ENCODE data around the gene TTR. TPM values are rescaled to one million over a fixed set of nuclear protein-coding genes. Genes with fewer than 3 reads are reported as not detected.

TTR gene
- total and polyA plus RNA-seq, 2 of the 13 experiments (the other 11 are each of a cell fraction or from before 2014, with no cell fraction given), result 91.3 to 496 TPM

DNA sequence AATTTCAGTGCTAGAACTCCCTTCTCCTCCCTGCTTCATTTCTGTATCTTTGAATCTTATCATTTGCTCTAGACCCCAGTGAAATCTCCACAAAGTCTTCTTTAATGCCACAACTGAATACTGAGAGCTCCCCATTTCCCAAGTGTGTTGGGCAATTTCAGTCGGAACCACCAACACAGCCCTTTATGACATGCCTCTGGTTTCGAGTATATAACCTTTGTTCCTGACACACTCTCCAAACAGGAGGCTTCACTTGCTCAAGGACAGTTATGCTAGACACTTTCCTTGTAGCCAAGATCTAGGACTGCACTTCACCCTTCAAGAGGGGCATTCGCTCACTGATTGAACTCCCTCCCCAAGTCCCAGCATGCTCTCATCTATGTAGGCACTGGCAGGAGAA, 18.6 kb upstream of the TTR start (continued):
- TF ChIP-seq SOX6 (IDR thresholded peaks at IDR 0.05) (no peak), SOX6 (CRISPR knock-in tag; IDR thresholded peaks at IDR 0.05) (peak; percentile 28; the same call in 1 of the 2 replicates), TAF1 (CRISPR knock-in tag; IDR thresholded peaks at IDR 0.05) (no peak), FOXP1 (IDR thresholded peaks at IDR 0.05) (no peak), FOXP1 (CRISPR knock-in tag; IDR thresholded peaks at IDR 0.05) (peak; percentile 24; the same call in 1 of the 2 replicates), ZSCAN30 (CRISPR knock-in tag; IDR thresholded peaks at IDR 0.05) (no peak), CEBPG (CRISPR knock-in tag; IDR thresholded peaks at IDR 0.05) (peak; percentile 67), HNF4A (CRISPR knock-in tag; IDR thresholded peaks at IDR 0.05) (peak; percentile 60), CEBPB (IDR thresholded peaks at IDR 0.05; ENCODE audit: borderline replicate concordance, low read depth, low read length) (peak; percentile 81), ELF3 (CRISPR knock-in tag; IDR thresholded peaks at IDR 0.05) (0 out of 2 replicates have a peak, but pooled peaks have one; percentile 16), ARID5B (CRISPR knock-in tag; IDR thresholded peaks at IDR 0.05) (peak; percentile 57), TFDP1 (CRISPR knock-in tag; IDR thresholded peaks at IDR 0.05; ENCODE audit: borderline replicate concordance) (no peak), ZNF737 (CRISPR knock-in tag; IDR thresholded peaks at IDR 0.05; ENCODE audit: borderline replicate concordance) (no peak), MEIS2 (CRISPR knock-in tag; IDR thresholded peaks at IDR 0.05) (no peak), MZF1 (CRISPR knock-in tag; IDR thresholded peaks at IDR 0.05; ENCODE audit: borderline replicate concordance) (no peak), ZNF709 (CRISPR knock-in tag; IDR thresholded peaks at IDR 0.05) (no peak), ZNF264 (CRISPR knock-in tag; IDR thresholded peaks at IDR 0.05) (no peak), IKZF1 (IDR thresholded peaks at IDR 0.05) (no peak), ZNF567 (CRISPR knock-in tag; IDR thresholded peaks at IDR 0.05; ENCODE audit: borderline replicate concordance) (no peak), WIZ (CRISPR knock-in tag; IDR thresholded peaks at IDR 0.05) (no peak), ZEB1 (IDR thresholded peaks at IDR 0.05; ENCODE audit: insufficient replicate concordance, low read depth) (no peak), AGO1 (IDR thresholded peaks at IDR 0.05; ENCODE audit: low read depth, low read length, poor library complexity, severe bottlenecking) (no peak), ZBTB7B (CRISPR knock-in tag; IDR thresholded peaks at IDR 0.05) (0 out of 2 replicates have a peak, but pooled peaks have one; percentile 35), HDAC2 (CRISPR knock-in tag; IDR thresholded peaks at IDR 0.05) (peak; percentile 50; the same call in 1 of the 2 replicates), ZNF296 (CRISPR knock-in tag; conservative IDR thresholded peaks at IDR 0.05) (no peak), ZNF557 (CRISPR knock-in tag; IDR thresholded peaks at IDR 0.05) (no peak)
- TF ChIP-seq, protein P1, sequence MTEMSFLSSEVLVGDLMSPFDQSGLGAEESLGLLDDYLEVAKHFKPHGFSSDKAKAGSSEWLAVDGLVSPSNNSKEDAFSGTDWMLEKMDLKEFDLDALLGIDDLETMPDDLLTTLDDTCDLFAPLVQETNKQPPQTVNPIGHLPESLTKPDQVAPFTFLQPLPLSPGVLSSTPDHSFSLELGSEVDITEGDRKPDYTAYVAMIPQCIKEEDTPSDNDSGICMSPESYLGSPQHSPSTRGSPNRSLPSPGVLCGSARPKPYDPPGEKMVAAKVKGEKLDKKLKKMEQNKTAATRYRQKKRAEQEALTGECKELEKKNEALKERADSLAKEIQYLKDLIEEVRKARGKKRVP (CRISPR knock-in tag; IDR thresholded peaks at IDR 0.05), result no peak
- TF ChIP-seq, protein P2, sequence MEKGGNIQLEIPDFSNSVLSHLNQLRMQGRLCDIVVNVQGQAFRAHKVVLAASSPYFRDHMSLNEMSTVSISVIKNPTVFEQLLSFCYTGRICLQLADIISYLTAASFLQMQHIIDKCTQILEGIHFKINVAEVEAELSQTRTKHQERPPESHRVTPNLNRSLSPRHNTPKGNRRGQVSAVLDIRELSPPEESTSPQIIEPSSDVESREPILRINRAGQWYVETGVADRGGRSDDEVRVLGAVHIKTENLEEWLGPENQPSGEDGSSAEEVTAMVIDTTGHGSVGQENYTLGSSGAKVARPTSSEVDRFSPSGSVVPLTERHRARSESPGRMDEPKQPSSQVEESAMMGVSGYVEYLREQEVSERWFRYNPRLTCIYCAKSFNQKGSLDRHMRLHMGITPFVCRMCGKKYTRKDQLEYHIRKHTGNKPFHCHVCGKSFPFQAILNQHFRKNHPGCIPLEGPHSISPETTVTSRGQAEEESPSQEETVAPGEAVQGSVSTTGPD (CRISPR knock-in tag; IDR thresholded peaks at IDR 0.05), result no peak

All from HepG2 (cell line).